Mesenchymal stem cell (in vitro differentiated cells and primary cell): ENCODE data around the gene SLC2A9.
"Not testable (repeated sequence)": the region's sequence is repeated elsewhere in the genome, so short reads cannot be mapped to it uniquely, and the experiment has no call there.

Experiments used
- DNase-seq: peaks from one replicate; pipeline ENCODE4 v3.0.0-alpha.2; 2013
- H2AFZ ChIP-seq: one replicate; pipeline ENCODE4 v1.6.1; 2013; ENCODE audit warnings: low read depth, mild to moderate bottlenecking, control low read depth, inconsistent platforms, low read length, moderate library complexity
- H2AK5ac ChIP-seq: 2 replicates; pipeline ENCODE4 v1.6.1; 2013; ENCODE audit warnings: low read length, moderate library complexity, mild to moderate bottlenecking, inconsistent platforms; ENCODE audit not compliant: severe bottlenecking
- H2BK120ac ChIP-seq: one replicate; pipeline ENCODE4 v1.6.1; 2013; ENCODE audit warnings: low read depth, mild to moderate bottlenecking, inconsistent platforms, low read length, moderate library complexity
- H2BK12ac ChIP-seq, 2 experiments: one replicate each; pipeline ENCODE4 v1.6.1; 2013; ENCODE audit warnings: inconsistent platforms in 2 of 2, low read length in 2 of 2, mild to moderate bottlenecking in 2 of 2, moderate library complexity in 2 of 2, control low read depth in 1 of 2
- H2BK15ac ChIP-seq: one replicate; pipeline ENCODE4 v1.6.1; 2013; ENCODE audit warnings: mild to moderate bottlenecking, low read depth, inconsistent platforms; ENCODE audit not compliant: poor library complexity, severe bottlenecking
- H2BK5ac ChIP-seq: 2 replicates; pipeline ENCODE4 v1.6.1; 2013; ENCODE audit warnings: low read depth, mild to moderate bottlenecking, low read length, control low read depth, inconsistent platforms; ENCODE audit not compliant: poor library complexity, severe bottlenecking
- H3K14ac ChIP-seq, 2 experiments: one replicate each; pipeline ENCODE4 v1.6.1; 2013; ENCODE audit warnings: inconsistent platforms in 2 of 2, low read length in 2 of 2, control low read depth in 1 of 2, mild to moderate bottlenecking in 1 of 2, moderate library complexity in 1 of 2
- H3K18ac ChIP-seq, 2 experiments: one replicate each; pipeline ENCODE4 v1.6.1; 2013; ENCODE audit warnings: inconsistent platforms in 2 of 2, low read length in 2 of 2, control low read depth in 1 of 2, low read depth in 1 of 2, mild to moderate bottlenecking in 1 of 2
- H3K23ac ChIP-seq, 2 experiments: one replicate each; pipeline ENCODE4 v1.6.1; 2013; ENCODE audit warnings: inconsistent platforms in 2 of 2, low read length in 2 of 2, mild to moderate bottlenecking in 2 of 2, moderate library complexity in 2 of 2, control low read depth in 1 of 2
- H3K27ac ChIP-seq: 2 replicates; pipeline ENCODE4 v1.5.1; 2013; ENCODE audit warnings: mild to moderate bottlenecking, moderate library complexity, low read length, control low read depth, inconsistent platforms; ENCODE audit not compliant: poor library complexity, severe bottlenecking
- H3K27me3 ChIP-seq, 2 experiments: 2 replicates each; pipeline versions ENCODE4 v1.6.1 to v1.7.0; 2013; ENCODE audit warnings: low read length in 2 of 2, mild to moderate bottlenecking in 2 of 2, moderate library complexity in 2 of 2, control low read depth in 1 of 2, inconsistent platforms in 1 of 2; ENCODE audit not compliant: control insufficient read depth in 1 of 2, insufficient read depth in 1 of 2
- H3K36me3 ChIP-seq, 2 experiments: 2 replicates each; pipeline versions ENCODE4 v1.6.1 to v1.7.0; 2013; ENCODE audit warnings: low read length in 2 of 2, control low read depth in 1 of 2, inconsistent platforms in 1 of 2, low read depth in 1 of 2, mild to moderate bottlenecking in 1 of 2; ENCODE audit not compliant: insufficient read depth in 2 of 2, control insufficient read depth in 1 of 2
- H3K4ac ChIP-seq, 2 experiments: one replicate each; pipeline ENCODE4 v1.6.1; 2013; ENCODE audit warnings: inconsistent platforms in 2 of 2, low read length in 2 of 2, mild to moderate bottlenecking in 2 of 2, moderate library complexity in 2 of 2, control low read depth in 1 of 2, low read depth in 1 of 2
- H3K4me1 ChIP-seq: 2 replicates; pipeline ENCODE4 v1.6.1; 2013; ENCODE audit warnings: low read depth, low read length, control low read depth; ENCODE audit not compliant: control insufficient read depth, insufficient read depth
- H3K4me2 ChIP-seq: 2 replicates; pipeline ENCODE4 v1.6.1; 2013; ENCODE audit warnings: low read length, mild to moderate bottlenecking, inconsistent platforms; ENCODE audit not compliant: poor library complexity, severe bottlenecking
- H3K4me3 ChIP-seq, 2 experiments: 2 replicates each; pipeline versions ENCODE4 v1.5.1 to v1.7.0; 2013; ENCODE audit warnings: low read length in 2 of 2, mild to moderate bottlenecking in 2 of 2, control low read depth in 1 of 2, low read depth in 1 of 2; ENCODE audit not compliant: insufficient read depth in 1 of 2
- H3K79me1 ChIP-seq: replicated peaks from 2 replicates; pipeline ENCODE4 v1.6.1; 2013; ENCODE audit warnings: mild to moderate bottlenecking, control low read depth, low read length, inconsistent platforms; ENCODE audit not compliant: poor library complexity, severe bottlenecking
- H3K9ac ChIP-seq: 2 replicates; pipeline ENCODE4 v1.7.0; 2013; ENCODE audit warnings: mild to moderate bottlenecking, low read length, moderate library complexity
- H3K9me3 ChIP-seq: 2 replicates; pipeline ENCODE4 v1.7.0; 2013; ENCODE audit warnings: mild to moderate bottlenecking, low read length; ENCODE audit not compliant: control insufficient read depth
- H4K8ac ChIP-seq: one replicate; pipeline ENCODE4 v1.6.1; 2013; ENCODE audit warnings: inconsistent platforms, mild to moderate bottlenecking, low read length, moderate library complexity
- H4K91ac ChIP-seq: one replicate; pipeline ENCODE4 v1.6.1; 2013; ENCODE audit warnings: mild to moderate bottlenecking, low read length, inconsistent platforms
- WGBS: methylation state at CpG from one replicate; pipeline ENCODE4 v1.1.7; 2013; ENCODE audit warnings: mixed read lengths; 5-methylcytosine and 5-hydroxymethylcytosine counted together

SLC2A9 gene

GRCh38 chr4:9792381-9792780 lies 228.9 kb downstream of the SLC2A9 start:
- H3K14ac ChIP-seq: no peak overlapping the region
- H2BK15ac ChIP-seq: no peak overlapping the region
- no peak overlapping the region for H3K4ac ChIP-seq
- H3K4me2 ChIP-seq: no peak overlapping the region
- H3K27me3 ChIP-seq: peaks cover 0 to 5% of the 10 kb centered on the region in 2 experiments
- 59% methylated on average over 2 of the region's 3 CpGs for WGBS
- H3K36me3 ChIP-seq: no peaks in the 10 kb centered on the region
- H3K27ac ChIP-seq: no peak overlapping the region
- H4K8ac ChIP-seq: no peak overlapping the region
- H4K91ac ChIP-seq: no peak overlapping the region
- H2BK5ac ChIP-seq: no peak overlapping the region
- no peak overlapping the region for H2AK5ac ChIP-seq
- no peak for DNase-seq
- no peak overlapping the region for H2AFZ ChIP-seq
- H3K9me3 ChIP-seq: no peaks in the 10 kb centered on the region
- no peak overlapping the region for H3K18ac ChIP-seq
- H3K79me1 ChIP-seq: no peaks in the 10 kb centered on the region
- H3K23ac ChIP-seq: no peak overlapping the region
- no peak overlapping the region for H3K4me3 ChIP-seq
- no peaks in the 10 kb centered on the region for H3K4me1 ChIP-seq
- H3K9ac ChIP-seq: no peak overlapping the region
- no peak overlapping the region for H2BK120ac ChIP-seq
- H2BK12ac ChIP-seq: no peak overlapping the region

GRCh38 chr4:9785891-9786290 lies 235.4 kb downstream of the SLC2A9 start:
- H3K36me3 ChIP-seq, H3K14ac ChIP-seq, H3K4me3 ChIP-seq, H3K18ac ChIP-seq, H2BK120ac ChIP-seq, H4K8ac ChIP-seq, H3K4me2 ChIP-seq, DNase-seq, H3K79me1 ChIP-seq, H3K4me1 ChIP-seq, H2BK15ac ChIP-seq, H2AFZ ChIP-seq, H3K27ac ChIP-seq, H3K23ac ChIP-seq, H2BK12ac ChIP-seq, H3K9ac ChIP-seq, H3K9me3 ChIP-seq, H2AK5ac ChIP-seq, H2BK5ac ChIP-seq, H3K4ac ChIP-seq, H4K91ac ChIP-seq: not testable (repeated sequence)
- peaks cover 0 to 24% of the 10 kb centered on the region in 2 experiments for H3K27me3 ChIP-seq
- WGBS: 70% methylated on average over 5 of the region's 5 CpGs

GRCh38 chr4:9782136-9782436 lies 239.2 kb downstream of the SLC2A9 start:
- peaks cover 0 to 36% of the 10 kb centered on the region in 2 experiments for H3K27me3 ChIP-seq
- no peak overlapping the region for H3K9ac ChIP-seq
- no peak overlapping the region for H3K4ac ChIP-seq
- DNase-seq: no peak
- H2BK15ac ChIP-seq: no peak overlapping the region
- no peaks in the 10 kb centered on the region for H3K79me1 ChIP-seq
- no peak overlapping the region for H3K14ac ChIP-seq
- no peak overlapping the region for H2AK5ac ChIP-seq
- no peak overlapping the region for H2BK120ac ChIP-seq
- no peaks in the 10 kb centered on the region for H3K4me1 ChIP-seq
- WGBS: 71% methylated on average over 22 of the region's 22 CpGs
- H3K4me2 ChIP-seq: no peak overlapping the region
- no peak overlapping the region for H2BK5ac ChIP-seq
- no peak overlapping the region for H3K18ac ChIP-seq
- no peak overlapping the region for H3K27ac ChIP-seq
- H3K23ac ChIP-seq: no peak overlapping the region
- no peaks in the 10 kb centered on the region for H3K36me3 ChIP-seq
- no peak overlapping the region for H2AFZ ChIP-seq
- no peak overlapping the region for H4K8ac ChIP-seq
- H4K91ac ChIP-seq: no peak overlapping the region
- no peaks in the 10 kb centered on the region for H3K9me3 ChIP-seq
- no peak overlapping the region for H3K4me3 ChIP-seq
- no peak overlapping the region for H2BK12ac ChIP-seq

GRCh38 chr4:9781343-9782135 lies 239.8 kb downstream of the SLC2A9 start, which contains the start of gene DRD5:
DRD5 (plus strand) TSS chr4:9781634; CDS start chr4:9782030, 396 bp downstream.
- H3K36me3 ChIP-seq: no peaks in the 10 kb centered on the region
- H3K4ac ChIP-seq: no peak within 1 kb of the TSS
- H3K4me3 ChIP-seq: no peak within 1 kb of the TSS
- H3K23ac ChIP-seq: no peak within 1 kb of the TSS
- no peaks in the 10 kb centered on the region for H3K4me1 ChIP-seq
- no peaks in the 10 kb centered on the region for H3K9me3 ChIP-seq
- H4K91ac ChIP-seq: no peak within 1 kb of the TSS
- no peak within 1 kb of the TSS for H3K9ac ChIP-seq
- H2BK15ac ChIP-seq: no peak within 1 kb of the TSS
- 9% methylated on average over 69 of the region's 78 CpGs for WGBS
- no peaks in the 10 kb centered on the region for H3K79me1 ChIP-seq
- no peak for DNase-seq
- H2BK5ac ChIP-seq: no peak within 1 kb of the TSS
- H2BK12ac ChIP-seq: no peak within 1 kb of the TSS
- no peak within 1 kb of the TSS for H2AK5ac ChIP-seq
- H3K27me3 ChIP-seq: peaks cover 0 to 39% of the 10 kb centered on the region in 2 experiments
- H4K8ac ChIP-seq: no peak within 1 kb of the TSS
- H3K14ac ChIP-seq: no peak within 1 kb of the TSS
- H2BK120ac ChIP-seq: no peak within 1 kb of the TSS
- no peak within 1 kb of the TSS for H3K18ac ChIP-seq
- no peak within 1 kb of the TSS for H2AFZ ChIP-seq
- no peak within 1 kb of the TSS for H3K4me2 ChIP-seq
- H3K27ac ChIP-seq: no peak within 1 kb of the TSS
